GM12878 (cell line): ENCODE results near the gene NOL12. TPM values are rescaled to one million over a fixed set of nuclear protein-coding genes. Genes with fewer than 3 reads are reported as not detected.
A peak's percentile ranks its signal among the peaks of the same experiment; 100 is the strongest.

ENCODE experiments used
- ASH2L ChIP-seq: fragments of 300-600, 200-600 bp; sonication (generic); IDR thresholded peaks from 2 replicates; pipeline ENCODE4 v1.6.1; 2017; ENCODE audit warnings: low read depth, mild to moderate bottlenecking, borderline replicate concordance
- BCL3 ChIP-seq: IDR thresholded peaks from 2 replicates; pipeline ENCODE4 v1.6.1; 2011; ENCODE audit warnings: borderline replicate concordance, low read depth, mild to moderate bottlenecking, moderate library complexity, low read length; ENCODE audit not compliant: insufficient read depth, poor library complexity, severe bottlenecking
- GABPA ChIP-seq: IDR thresholded peaks from 2 replicates; pipeline ENCODE4 v1.6.1; 2014; ENCODE audit warnings: antibody characterized with exemption, low read depth, mild to moderate bottlenecking, inconsistent platforms
- HCFC1 ChIP-seq: fragments of 150-350 bp; IDR thresholded peaks from 2 replicates; pipeline ENCODE4 v1.6.1; 2014; ENCODE audit warnings: low read length
- HSF1 ChIP-seq: fragments of 150-350 bp; IDR thresholded peaks from 2 replicates; pipeline ENCODE4 v1.6.1; 2014; ENCODE audit warnings: mild to moderate bottlenecking, low read depth, low read length
- IKZF1 ChIP-seq: fragments of 450-650 bp; conservative IDR thresholded peaks from 2 replicates; pipeline ENCODE4 v1.6.1; 2017; ENCODE audit warnings: antibody characterized with exemption, mild to moderate bottlenecking
- IRF5 ChIP-seq: fragments of 450-650 bp; IDR thresholded peaks from 2 replicates; pipeline ENCODE4 v1.6.1; 2017; ENCODE audit warnings: borderline replicate concordance
- JUND ChIP-seq: IDR thresholded peaks from 2 replicates; pipeline ENCODE4 v1.6.1; 2012; ENCODE audit warnings: low read depth, mild to moderate bottlenecking, low read length, improper control_type of control experiment, moderate library complexity
- KAT2A ChIP-seq: conservative IDR thresholded peaks from 2 replicates; pipeline ENCODE4 v1.6.1; 2011; ENCODE audit warnings: low read depth, low read length; ENCODE audit not compliant: control insufficient read depth
- NR2C1 ChIP-seq: fragments of 450-650 bp; IDR thresholded peaks from 2 replicates; pipeline ENCODE4 v1.6.1; 2017; ENCODE audit warnings: antibody characterized with exemption, mild to moderate bottlenecking, moderate library complexity
- PAX5 ChIP-seq: IDR thresholded peaks from 2 replicates; pipeline ENCODE4 v1.6.1; 2011; ENCODE audit warnings: low read depth, low read length, borderline replicate concordance
- RELB ChIP-seq: fragments of 450-650 bp; IDR thresholded peaks from 2 replicates; pipeline ENCODE4 v1.6.1; 2017; ENCODE audit warnings: low read depth, mild to moderate bottlenecking, moderate library complexity
- RUNX3 ChIP-seq: IDR thresholded peaks from 2 replicates; pipeline ENCODE4 v1.6.1; 2012; ENCODE audit warnings: low read length, inconsistent platforms
- SIX5 ChIP-seq: IDR thresholded peaks from 2 replicates; pipeline ENCODE4 v1.6.1; 2011; ENCODE audit warnings: mild to moderate bottlenecking, low read depth, low read length, moderate library complexity; ENCODE audit not compliant: severe bottlenecking
- SUPT20H ChIP-seq: IDR thresholded peaks from 2 replicates; pipeline ENCODE4 v1.6.1; 2011; ENCODE audit warnings: low read depth, mild to moderate bottlenecking, low read length, moderate library complexity, borderline replicate concordance; ENCODE audit not compliant: control insufficient read depth
- TCF7 ChIP-seq: IDR thresholded peaks from 2 replicates; pipeline ENCODE4 v1.6.1; 2014; ENCODE audit warnings: antibody characterized with exemption, borderline replicate concordance
- ZBED1 ChIP-seq: IDR thresholded peaks from 2 replicates; pipeline ENCODE4 v1.6.1; 2016; ENCODE audit warnings: borderline replicate concordance
- ZBTB11 ChIP-seq: fragments of 450-650 bp; formaldehyde crosslinking; IDR thresholded peaks from 2 replicates; pipeline ENCODE4 v1.5.0; 2022; ENCODE audit warnings: mild to moderate bottlenecking, missing genetic modification characterization
- polyA plus RNA-seq, 11 experiments: library from polyadenylated mRNA; depleted of rRNA in 4 of 11; unstranded in 6 of 11; stranded (reverse) in 5 of 11; fragments of >200 nt; fragmentation: Nextera tagmentation in 4 of 11; fragmentation: Illumina TruSeq in 1 of 11; extraction: Ambion mirVana in 4 of 11; extraction: Trizol in 1 of 11; gene quantifications; 1 replicate in 1 of 11; 2 replicates in 10 of 11; pipeline versions ENCODE4 v1.2.1 to v1.2.3, GENCODE V29; 2011 to 2016; ENCODE audit warnings: inconsistent platforms in 2 of 11, missing spikeins in 2 of 11, low read depth in 1 of 11
- total RNA-seq, 4 experiments: library from RNA; depleted of rRNA in 3 of 4; stranded (reverse); fragments of >200 nt in 3 of 4; fragmentation: Illumina TruSeq in 1 of 4; extraction: Trizol in 1 of 4; gene quantifications; 2 replicates each; pipeline versions ENCODE4 v1.2.1 to v1.2.3, GENCODE V29; 2013 to 2021

The NOL12 gene
- total and polyA plus RNA-seq, 10 of the 15 experiments (the other 5 are each of a cell fraction or from before 2014, with no cell fraction given) = 3.3 to 69.4 (median 41.1) TPM

GRCh38 chr22:37662039-37662438, 24.1 kb upstream of the NOL12 start (continued):
- no peak for TF ChIP-seq ZBTB11 (CRISPR knock-in tag)
- no peak for TF ChIP-seq HCFC1
- TF ChIP-seq IRF5 = no peak
- no peak for TF ChIP-seq KAT2A
- no peak for TF ChIP-seq RUNX3
- TF ChIP-seq PAX5 = no peak
- TF ChIP-seq ZBED1 = no peak
- TF ChIP-seq NR2C1 = no peak
- no peak for TF ChIP-seq SUPT20H
- TF ChIP-seq RELB = peak; percentile 56; the same call in 1 of the 2 replicates
- no peak for TF ChIP-seq ASH2L
- TF ChIP-seq SIX5 = no peak
- no peak for TF ChIP-seq GABPA
- TF ChIP-seq HSF1 = no peak
- no peak for TF ChIP-seq TCF7
- no peak for TF ChIP-seq BCL3
- no peak for TF ChIP-seq JUND
- no peak; the same call in none of the 2 replicates for TF ChIP-seq IKZF1
